GM12873 (cell line): ENCODE results near the gene EIF4A2.
A peak's percentile ranks its signal among the peaks of the same experiment; 100 is the strongest.

Experiments
- TF ChIP-seq, protein P1 (sequence below): IDR thresholded peaks from 2 replicates; pipeline ENCODE4 v1.5.1; 2012; ENCODE audit warnings: low read depth, mild to moderate bottlenecking, moderate library complexity, low read length, control low read depth; ENCODE audit not compliant: insufficient read depth; ENCODE audit errors: missing control alignments

Gene EIF4A2

DNA sequence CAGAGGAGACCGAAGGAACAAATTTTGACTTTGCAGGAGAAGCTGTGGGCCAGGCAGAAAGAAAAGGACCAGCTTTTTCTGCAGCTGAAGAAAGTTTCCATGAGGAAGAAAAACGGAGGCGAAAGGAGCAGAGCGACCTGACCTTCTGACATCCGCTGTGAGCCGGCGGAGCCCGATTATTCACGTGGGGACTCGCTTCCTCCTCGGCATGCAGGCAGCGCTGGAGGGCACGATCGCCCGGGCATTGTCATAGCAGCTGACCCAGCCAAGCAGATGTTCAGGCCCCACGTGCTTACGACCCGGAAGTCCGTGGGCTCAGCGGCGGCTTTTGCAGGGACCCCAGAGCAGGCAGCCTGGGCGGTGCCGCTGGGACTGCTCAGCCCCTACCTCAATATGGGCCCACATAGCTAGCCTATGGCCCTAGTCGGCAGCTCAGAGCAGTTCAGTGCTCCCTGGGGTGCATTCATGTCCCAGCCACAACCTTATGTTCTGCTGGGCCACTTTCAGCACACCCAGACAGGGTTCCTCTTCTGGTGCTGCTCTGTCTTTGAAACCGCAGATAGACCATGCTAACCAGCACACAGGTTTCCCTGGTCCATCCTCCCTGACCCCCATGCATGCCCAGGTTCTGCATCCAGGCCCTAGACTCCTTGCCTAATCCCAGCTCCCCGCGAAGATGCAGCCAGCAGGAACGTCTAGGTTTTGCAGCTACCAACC lies 10.5 kb upstream of the EIF4A2 start:
- TF ChIP-seq, protein P1, sequence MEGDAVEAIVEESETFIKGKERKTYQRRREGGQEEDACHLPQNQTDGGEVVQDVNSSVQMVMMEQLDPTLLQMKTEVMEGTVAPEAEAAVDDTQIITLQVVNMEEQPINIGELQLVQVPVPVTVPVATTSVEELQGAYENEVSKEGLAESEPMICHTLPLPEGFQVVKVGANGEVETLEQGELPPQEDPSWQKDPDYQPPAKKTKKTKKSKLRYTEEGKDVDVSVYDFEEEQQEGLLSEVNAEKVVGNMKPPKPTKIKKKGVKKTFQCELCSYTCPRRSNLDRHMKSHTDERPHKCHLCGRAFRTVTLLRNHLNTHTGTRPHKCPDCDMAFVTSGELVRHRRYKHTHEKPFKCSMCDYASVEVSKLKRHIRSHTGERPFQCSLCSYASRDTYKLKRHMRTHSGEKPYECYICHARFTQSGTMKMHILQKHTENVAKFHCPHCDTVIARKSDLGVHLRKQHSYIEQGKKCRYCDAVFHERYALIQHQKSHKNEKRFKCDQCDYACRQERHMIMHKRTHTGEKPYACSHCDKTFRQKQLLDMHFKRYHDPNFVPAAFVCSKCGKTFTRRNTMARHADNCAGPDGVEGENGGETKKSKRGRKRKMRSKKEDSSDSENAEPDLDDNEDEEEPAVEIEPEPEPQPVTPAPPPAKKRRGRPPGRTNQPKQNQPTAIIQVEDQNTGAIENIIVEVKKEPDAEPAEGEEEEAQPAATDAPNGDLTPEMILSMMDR, result no peak

DNA sequence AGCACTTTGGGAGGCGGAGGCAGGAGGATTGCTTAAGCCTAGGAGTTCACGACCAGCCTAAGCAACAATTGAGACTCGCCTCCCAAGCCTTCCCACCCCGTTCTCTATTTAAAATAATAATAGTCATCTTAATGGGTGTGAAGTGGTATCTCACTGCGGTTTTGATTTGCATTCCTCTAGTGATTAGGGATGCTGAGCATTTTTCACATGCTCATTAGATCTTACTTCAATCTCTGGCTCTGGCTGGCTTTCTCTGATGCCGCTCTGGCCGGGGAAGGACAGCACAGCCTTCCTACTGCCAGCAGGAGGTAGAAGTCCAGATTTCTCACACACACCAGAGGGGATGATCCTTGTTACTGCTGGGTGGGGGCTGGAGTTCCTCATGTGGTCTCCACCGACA lies 7.4 kb upstream of the EIF4A2 start:
- TF ChIP-seq, protein P1, result no peak

- TF ChIP-seq, protein P1, result no peak
Measured at GRCh38 chr3:186779204-186779603, 4.2 kb upstream of the EIF4A2 start.

GRCh38 chr3:186782542-186783057 lies 777 bp upstream of the EIF4A2 start:
- TF ChIP-seq, protein P1, result no peak

GRCh38 chr3:186783731-186784515 lies 546 bp downstream of the EIF4A2 start:
- TF ChIP-seq, protein P1, result peak; percentile 6

GRCh38 chr3:186784820-186785494 lies 1.6 kb downstream of the EIF4A2 start:
- TF ChIP-seq, protein P1, result no peak
